Measurements from ENCODE around the gene GRIK3.

The GRIK3 gene

DNA sequence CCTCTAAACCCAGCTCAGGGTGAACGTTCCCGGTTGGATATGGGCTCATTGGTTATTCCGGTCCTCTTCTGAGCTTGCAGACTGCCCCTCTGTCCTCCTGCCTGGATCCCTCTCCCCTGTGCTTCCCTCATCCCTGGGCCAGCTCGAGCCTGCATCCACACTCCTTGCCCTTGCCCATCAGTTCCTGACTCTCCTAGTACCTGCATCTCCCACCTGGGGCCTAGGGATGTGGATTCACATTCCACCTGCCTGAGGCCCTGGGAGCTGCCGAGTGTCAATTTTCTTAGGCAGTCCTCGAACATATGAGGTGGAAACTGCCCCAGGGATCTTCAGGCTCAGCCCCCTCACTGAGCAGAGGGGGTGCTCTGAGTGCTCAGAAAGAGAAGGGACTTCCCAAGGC, 252.2 kb downstream of the GRIK3 start:
- TF ChIP-seq, protein P1, sequence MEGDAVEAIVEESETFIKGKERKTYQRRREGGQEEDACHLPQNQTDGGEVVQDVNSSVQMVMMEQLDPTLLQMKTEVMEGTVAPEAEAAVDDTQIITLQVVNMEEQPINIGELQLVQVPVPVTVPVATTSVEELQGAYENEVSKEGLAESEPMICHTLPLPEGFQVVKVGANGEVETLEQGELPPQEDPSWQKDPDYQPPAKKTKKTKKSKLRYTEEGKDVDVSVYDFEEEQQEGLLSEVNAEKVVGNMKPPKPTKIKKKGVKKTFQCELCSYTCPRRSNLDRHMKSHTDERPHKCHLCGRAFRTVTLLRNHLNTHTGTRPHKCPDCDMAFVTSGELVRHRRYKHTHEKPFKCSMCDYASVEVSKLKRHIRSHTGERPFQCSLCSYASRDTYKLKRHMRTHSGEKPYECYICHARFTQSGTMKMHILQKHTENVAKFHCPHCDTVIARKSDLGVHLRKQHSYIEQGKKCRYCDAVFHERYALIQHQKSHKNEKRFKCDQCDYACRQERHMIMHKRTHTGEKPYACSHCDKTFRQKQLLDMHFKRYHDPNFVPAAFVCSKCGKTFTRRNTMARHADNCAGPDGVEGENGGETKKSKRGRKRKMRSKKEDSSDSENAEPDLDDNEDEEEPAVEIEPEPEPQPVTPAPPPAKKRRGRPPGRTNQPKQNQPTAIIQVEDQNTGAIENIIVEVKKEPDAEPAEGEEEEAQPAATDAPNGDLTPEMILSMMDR (IDR thresholded peaks at IDR 0.05; ENCODE audit: low read depth, low read length) = no peak
- no peak for DNase-seq
- no peaks in the 10 kb centered on the region for H3K27me3 ChIP-seq
- no peaks in the 10 kb centered on the region for H3K9me3 ChIP-seq
- H3K4me1 ChIP-seq = peaks cover 5% of the 10 kb centered on the region
- H3K36me3 ChIP-seq = no peaks in the 10 kb centered on the region
- H3K4me3 ChIP-seq (ENCODE audit: low read depth, low read length) = no peak overlapping the region

DNA sequence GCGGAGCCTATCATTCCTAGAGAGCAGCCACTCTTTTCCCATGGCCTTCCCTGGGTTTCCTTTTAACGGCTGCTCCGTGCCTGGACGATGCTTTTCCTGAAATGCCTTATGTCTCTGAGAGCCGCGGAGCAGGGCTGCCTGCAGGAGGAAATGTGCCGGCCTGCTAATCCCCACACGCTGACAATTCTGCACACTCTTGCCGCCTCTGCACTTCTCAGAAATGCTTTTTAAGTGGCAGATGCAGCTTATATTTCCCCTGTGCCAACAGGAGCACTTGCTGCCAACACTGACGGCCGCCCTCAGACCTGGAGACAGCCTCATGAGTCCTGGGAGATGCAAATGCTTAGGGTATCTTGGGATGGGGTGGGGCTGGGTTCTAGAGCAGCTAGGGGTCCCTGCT, 253.2 kb downstream of the GRIK3 start:
- H3K36me3 ChIP-seq = no peaks in the 10 kb centered on the region
- H3K9me3 ChIP-seq = no peaks in the 10 kb centered on the region
- TF ChIP-seq, protein P1 (IDR thresholded peaks at IDR 0.05; ENCODE audit: low read depth, low read length) = no peak
- no peaks in the 10 kb centered on the region for H3K27me3 ChIP-seq
- DNase-seq = no peak
- peaks cover 3% of the 10 kb centered on the region for H3K4me1 ChIP-seq
- no peak overlapping the region for H3K4me3 ChIP-seq (ENCODE audit: low read depth, low read length)

DNA sequence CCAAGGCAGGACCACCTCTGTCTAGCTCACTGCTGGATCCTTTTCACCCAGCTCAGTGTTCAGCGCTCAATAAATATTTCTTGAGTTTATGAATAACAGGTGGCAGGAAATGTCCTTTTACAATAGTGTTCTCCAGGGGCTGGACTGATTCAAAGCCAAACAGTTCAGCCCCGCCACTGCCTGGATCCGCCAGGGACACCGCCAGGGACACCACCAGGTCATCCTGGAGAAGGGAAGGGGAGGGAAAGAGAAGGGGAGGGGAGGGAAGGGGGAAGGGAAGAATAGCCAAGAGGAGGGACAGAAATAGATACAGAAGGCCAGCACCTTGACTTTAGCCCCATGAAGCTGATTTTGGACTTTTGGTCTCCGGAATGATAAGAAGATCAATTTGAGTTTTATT, 255.6 kb downstream of the GRIK3 start:
- no peak for DNase-seq
- no peaks in the 10 kb centered on the region for H3K36me3 ChIP-seq
- TF ChIP-seq, protein P1 (IDR thresholded peaks at IDR 0.05; ENCODE audit: low read depth, low read length) = no peak
- H3K4me1 ChIP-seq = peaks cover 5% of the 10 kb centered on the region; the same call in 1 of the 2 replicates
- no peaks in the 10 kb centered on the region for H3K9me3 ChIP-seq
- H3K4me3 ChIP-seq (ENCODE audit: low read depth, low read length) = no peak overlapping the region
- no peaks in the 10 kb centered on the region for H3K27me3 ChIP-seq

DNA sequence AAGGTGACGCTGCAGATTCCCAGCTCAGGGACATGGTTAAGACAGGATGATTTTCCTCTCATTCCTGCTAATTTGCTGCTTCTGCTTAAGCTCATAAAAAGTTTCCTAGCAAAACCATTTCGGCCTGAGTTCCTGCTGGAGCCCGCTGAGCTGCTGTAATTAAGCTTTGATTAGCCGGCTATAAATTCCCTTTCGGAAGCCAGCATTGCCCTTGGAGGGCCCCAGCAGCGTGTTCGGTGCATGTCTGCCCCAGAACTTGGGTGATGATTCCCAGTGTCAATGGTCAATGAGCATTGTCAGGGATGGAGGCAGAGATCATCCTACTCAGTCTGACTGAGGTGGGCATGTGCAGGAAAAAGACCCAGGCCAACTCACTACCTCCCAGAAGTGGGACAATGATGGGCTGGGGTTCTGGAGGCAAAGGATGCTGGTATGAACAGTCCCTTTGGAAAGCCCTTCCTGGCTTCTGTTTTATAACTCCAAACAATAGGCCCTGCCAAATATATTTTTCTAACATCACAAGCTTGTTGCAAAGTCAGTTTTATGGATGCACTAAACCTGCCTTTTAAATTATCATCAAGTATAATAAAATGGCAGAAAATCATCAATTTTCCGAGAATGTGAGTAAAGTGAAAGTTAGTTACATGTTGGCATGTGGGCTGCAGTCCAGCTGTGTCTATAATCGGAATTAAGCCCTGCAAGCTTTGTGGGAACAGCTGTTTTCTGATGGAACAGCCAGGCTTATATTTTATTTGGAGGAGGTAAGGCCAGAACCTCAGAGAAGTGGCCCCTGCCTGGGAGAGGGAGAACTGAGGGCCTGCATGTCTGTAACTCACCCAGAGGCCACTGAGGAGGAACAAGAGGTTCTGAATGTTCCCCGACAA, 257.1 kb downstream of the GRIK3 start:
- H3K4me3 ChIP-seq (ENCODE audit: low read depth, low read length) = no peak overlapping the region
- no peaks in the 10 kb centered on the region for H3K9me3 ChIP-seq
- no peaks in the 10 kb centered on the region for H3K36me3 ChIP-seq
- DNase-seq = no peak
- TF ChIP-seq, protein P1 (IDR thresholded peaks at IDR 0.05; ENCODE audit: low read depth, low read length) = no peak
- no peaks in the 10 kb centered on the region for H3K27me3 ChIP-seq
- peaks cover 5% of the 10 kb centered on the region; the same call in 1 of the 2 replicates for H3K4me1 ChIP-seq

DNA sequence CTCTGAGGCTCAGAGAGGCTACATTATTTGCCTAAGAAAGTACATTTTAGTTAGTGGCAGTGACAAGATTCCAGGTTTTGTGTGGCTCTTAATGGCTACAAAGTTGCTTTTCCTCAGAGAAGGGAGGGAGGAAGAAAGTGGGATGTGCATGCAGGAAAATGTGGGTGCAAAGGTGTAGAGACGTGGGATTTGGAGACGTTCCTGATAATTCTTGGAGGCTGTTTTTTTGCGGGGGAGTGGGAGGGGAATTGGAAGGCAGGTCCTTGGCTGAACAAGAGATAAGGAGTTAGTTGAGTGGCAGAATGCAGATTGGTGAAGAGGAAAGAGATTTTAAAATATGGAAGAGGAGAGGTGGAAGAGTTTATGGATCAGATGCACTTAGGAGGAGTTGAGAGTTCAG, 258.1 kb downstream of the GRIK3 start:
- no peaks in the 10 kb centered on the region for H3K9me3 ChIP-seq
- no peaks in the 10 kb centered on the region for H3K27me3 ChIP-seq
- H3K36me3 ChIP-seq = no peaks in the 10 kb centered on the region
- H3K4me1 ChIP-seq = peaks cover 5% of the 10 kb centered on the region; the same call in 1 of the 2 replicates
- no peak overlapping the region for H3K4me3 ChIP-seq (ENCODE audit: low read depth, low read length)
- TF ChIP-seq, protein P1 (IDR thresholded peaks at IDR 0.05; ENCODE audit: low read depth, low read length) = no peak
- no peak for DNase-seq

DNA sequence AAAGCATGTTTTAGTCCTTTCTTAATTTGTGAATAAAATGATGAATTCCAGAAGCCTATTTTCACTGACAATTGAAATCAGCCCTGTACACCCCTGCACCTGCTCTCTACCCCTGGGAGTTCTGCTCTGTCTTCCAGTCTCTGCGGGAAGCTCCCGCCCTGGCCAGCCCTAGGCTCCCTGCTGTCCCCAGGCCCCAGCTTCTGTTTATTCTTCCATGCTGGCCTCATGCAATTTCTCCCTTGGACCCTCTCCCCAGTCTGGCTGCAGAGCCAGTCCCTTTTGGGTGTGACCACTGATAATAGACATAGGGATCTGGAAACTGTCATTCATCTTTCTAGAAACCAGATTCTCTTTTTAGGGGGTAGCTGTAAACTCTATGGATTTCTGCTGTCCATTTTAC, 258.6 kb downstream of the GRIK3 start:
- no peaks in the 10 kb centered on the region for H3K27me3 ChIP-seq
- H3K36me3 ChIP-seq = no peaks in the 10 kb centered on the region
- peaks cover 5% of the 10 kb centered on the region; the same call in 1 of the 2 replicates for H3K4me1 ChIP-seq
- no peak overlapping the region for H3K4me3 ChIP-seq (ENCODE audit: low read depth, low read length)
- DNase-seq = peak; percentile 67
- no peaks in the 10 kb centered on the region for H3K9me3 ChIP-seq
- TF ChIP-seq, protein P1 (IDR thresholded peaks at IDR 0.05; ENCODE audit: low read depth, low read length) = no peak
